Stimulated activated CD4-positive, alpha-beta T cell treated with anti-CD3 and anti-CD28 coated beads, Interleukin-4, amount 100 ng/mL, for 48 hours (primary cell): ENCODE data around the gene RPS16.

Source experiments
- DNase-seq, 2 donors: peaks; one replicate each; pipeline ENCODE4 v3.0.0-alpha.2; 2020; ENCODE audit warnings: low read depth in 2 of 2

Gene RPS16

DNA sequence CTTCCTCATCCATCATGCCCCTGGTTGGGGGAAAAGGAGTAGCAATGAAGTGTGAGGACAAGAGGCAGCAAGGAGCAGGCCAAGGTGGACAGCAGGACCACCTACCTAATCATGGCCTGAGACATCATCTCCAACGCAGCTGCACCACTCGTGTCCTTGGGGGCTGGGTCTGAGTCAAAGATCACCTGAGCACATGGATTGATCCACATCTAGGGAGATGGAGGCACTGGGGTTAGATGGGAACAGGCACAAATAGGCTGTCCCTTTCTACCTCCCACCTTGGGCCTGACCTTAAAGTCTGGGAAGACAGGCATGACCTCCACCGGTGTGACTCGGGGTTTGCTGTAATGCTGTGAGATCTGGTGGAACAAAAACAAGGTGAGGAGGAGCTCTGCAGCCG, 47.1 kb downstream of the RPS16 start:
- DNase-seq, result no peak

DNA sequence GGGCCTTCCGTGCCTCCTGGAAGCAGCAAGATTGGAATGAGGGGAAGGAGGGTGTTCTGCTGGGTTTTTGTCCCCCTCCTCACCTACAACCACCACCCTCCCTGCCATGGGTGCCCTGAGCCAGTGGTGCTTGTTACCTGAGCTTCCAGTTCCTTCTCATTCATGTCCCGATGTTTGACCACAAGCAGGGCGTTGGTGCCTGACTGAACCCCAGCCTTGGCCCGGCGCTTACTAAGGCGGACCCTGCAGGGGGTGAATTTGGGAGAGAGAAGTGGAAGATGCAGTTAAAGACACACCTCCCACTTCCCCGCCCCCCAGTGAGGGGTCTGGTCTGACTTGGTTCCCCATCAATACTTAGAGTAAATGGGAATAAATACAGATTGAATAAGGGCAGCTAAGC, 49.2 kb downstream of the RPS16 start:
- DNase-seq, result no peak

DNA sequence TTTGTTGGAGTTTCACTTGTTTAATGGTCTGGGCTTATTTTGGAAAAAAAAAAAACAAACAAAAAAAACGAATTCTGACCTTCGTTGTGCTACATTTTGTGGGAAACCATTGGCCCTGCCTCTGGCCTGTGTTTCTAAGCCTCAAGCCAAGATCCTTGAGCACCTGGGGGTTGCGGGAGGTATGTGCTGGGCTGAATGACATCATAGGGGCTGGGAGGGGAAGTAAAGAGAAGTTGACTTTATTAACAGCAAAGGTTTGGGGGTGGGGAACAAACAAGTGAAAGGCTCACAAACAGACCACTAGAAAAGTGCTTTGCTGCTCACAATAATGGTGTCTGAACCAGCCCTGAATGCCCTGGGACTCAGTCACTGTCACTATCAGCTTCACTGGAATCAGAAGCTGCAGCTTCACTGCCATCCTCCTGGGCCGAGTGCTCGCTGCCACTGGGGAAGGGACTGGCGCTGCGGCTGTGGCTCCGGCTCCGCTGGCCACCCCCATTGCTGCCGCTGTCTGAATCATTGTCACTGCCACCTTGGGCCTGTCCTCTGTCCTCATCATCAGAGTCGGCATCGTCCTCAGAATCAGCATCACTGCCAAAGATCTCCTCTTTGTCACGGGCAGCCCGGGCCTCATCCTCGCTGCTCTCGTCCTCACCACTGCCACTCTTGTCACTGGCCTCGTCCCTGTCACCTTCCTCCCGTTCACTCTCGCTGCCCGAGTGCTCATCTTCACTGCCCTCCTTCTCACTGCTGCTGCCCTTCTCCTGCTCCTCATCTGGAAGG, 49.9 kb downstream of the RPS16 start:
- DNase-seq, result no peak

DNA sequence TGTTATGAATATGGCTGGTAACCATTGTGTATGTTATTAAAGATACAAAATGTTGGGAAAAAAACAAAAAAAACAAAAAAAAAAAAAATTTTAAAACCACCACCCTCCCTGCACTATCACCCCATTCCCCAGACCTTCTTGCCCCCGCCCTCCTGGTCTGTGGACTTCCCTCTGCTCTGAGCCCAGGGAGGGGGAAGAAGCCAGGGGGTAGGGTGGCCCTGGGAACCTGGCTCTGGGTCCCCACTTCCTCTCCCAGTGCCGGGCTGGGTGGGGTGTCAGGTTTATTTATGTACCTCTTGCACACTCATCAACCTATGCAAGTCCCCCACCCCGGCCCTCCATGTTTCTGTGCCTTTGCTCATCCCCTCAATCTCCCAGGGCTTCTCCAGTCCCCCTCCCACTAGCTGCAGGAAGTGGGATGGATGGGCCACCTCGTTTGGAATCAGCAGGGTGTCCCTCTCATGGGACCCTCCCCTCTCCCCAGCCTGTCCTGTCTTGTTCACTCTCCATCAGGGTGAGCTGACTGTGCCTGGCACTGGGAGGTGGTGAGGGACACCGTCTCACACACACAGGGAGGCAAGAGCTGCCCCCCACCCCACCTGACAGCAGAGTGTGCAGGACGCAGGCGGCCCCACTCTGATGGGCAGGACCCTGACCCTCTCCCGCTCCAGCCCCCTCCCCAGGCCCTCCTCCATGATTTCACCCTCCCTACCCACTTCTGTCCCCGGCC, 50.7 kb downstream of the RPS16 start:
- no peak for DNase-seq
